NB4 (cell line): ENCODE measurements around the gene EPB41L4A.

ENCODE experiments used
- POLR2A ChIP-seq: IDR thresholded peaks from 2 replicates; pipeline ENCODE4 v1.6.1; 2011; ENCODE audit warnings: mild to moderate bottlenecking; ENCODE audit not compliant: insufficient read length; ENCODE audit errors: extremely low read depth
- TF ChIP-seq, protein P1 (sequence below): IDR thresholded peaks from one replicate; pipeline ENCODE4 v1.5.1; 2012; ENCODE audit warnings: low read depth, low read length
- TF ChIP-seq, protein P2 (sequence below): IDR thresholded peaks from 2 replicates; pipeline ENCODE4 v1.6.1; 2011; ENCODE audit warnings: low read depth, low read length

DNA sequence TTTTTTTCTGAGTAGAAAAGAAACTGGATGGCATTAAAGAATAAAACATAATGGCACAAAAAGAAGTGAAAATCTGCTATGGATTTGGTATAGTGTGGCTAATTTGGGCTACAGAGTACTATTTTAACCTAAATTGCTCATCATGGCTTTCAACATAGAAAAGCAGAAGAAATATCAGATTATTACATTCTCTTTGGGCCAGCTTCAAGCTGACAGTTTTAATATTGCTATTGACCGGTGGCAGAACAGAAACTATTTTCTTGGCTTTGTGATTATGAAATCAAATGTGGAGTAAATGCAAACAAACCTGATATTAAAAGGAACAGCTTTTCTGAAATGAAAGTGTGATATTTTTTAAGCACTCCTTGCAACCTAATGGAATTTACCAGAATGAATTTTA is 301.5 kb downstream of the EPB41L4A start:
- TF ChIP-seq, protein P1, sequence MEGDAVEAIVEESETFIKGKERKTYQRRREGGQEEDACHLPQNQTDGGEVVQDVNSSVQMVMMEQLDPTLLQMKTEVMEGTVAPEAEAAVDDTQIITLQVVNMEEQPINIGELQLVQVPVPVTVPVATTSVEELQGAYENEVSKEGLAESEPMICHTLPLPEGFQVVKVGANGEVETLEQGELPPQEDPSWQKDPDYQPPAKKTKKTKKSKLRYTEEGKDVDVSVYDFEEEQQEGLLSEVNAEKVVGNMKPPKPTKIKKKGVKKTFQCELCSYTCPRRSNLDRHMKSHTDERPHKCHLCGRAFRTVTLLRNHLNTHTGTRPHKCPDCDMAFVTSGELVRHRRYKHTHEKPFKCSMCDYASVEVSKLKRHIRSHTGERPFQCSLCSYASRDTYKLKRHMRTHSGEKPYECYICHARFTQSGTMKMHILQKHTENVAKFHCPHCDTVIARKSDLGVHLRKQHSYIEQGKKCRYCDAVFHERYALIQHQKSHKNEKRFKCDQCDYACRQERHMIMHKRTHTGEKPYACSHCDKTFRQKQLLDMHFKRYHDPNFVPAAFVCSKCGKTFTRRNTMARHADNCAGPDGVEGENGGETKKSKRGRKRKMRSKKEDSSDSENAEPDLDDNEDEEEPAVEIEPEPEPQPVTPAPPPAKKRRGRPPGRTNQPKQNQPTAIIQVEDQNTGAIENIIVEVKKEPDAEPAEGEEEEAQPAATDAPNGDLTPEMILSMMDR, result no peak
- no peak for TF ChIP-seq POLR2A
- TF ChIP-seq, protein P2, sequence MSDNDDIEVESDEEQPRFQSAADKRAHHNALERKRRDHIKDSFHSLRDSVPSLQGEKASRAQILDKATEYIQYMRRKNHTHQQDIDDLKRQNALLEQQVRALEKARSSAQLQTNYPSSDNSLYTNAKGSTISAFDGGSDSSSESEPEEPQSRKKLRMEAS, result no peak
